Mesodermal cell (in vitro differentiated cells): ENCODE results near the gene LAMTOR1.
"Not testable (repeated sequence)": the region's sequence is repeated elsewhere in the genome, so short reads cannot be mapped to it uniquely, and the experiment has no call there.

Source experiments
- H3K27ac ChIP-seq: 2 replicates; pipeline ENCODE4 v1.7.0; 2013; ENCODE audit warnings: mild to moderate bottlenecking, low read depth, low read length, moderate library complexity; ENCODE audit not compliant: severe bottlenecking
- H3K36me3 ChIP-seq: 2 replicates; pipeline ENCODE4 v1.7.1; 2013; ENCODE audit warnings: mild to moderate bottlenecking, low read length, moderate library complexity; ENCODE audit not compliant: control insufficient read depth, insufficient read depth
- H3K4me1 ChIP-seq: one replicate; pipeline ENCODE4 v1.7.1; 2013; ENCODE audit warnings: mild to moderate bottlenecking, low read length; ENCODE audit not compliant: insufficient read depth, control insufficient read depth, poor library complexity, severe bottlenecking
- H3K4me3 ChIP-seq: 2 replicates; pipeline ENCODE4 v1.7.0; 2013; ENCODE audit warnings: low read length, control low read depth, mild to moderate bottlenecking; ENCODE audit not compliant: insufficient read depth, poor library complexity, severe bottlenecking; ENCODE audit errors: extremely low read depth
- H3K9me3 ChIP-seq: 2 replicates; pipeline ENCODE4 v1.7.1; 2013; ENCODE audit warnings: mild to moderate bottlenecking, low read length, moderate library complexity; ENCODE audit not compliant: control insufficient read depth
- WGBS, 2 experiments: methylation state at CpG; one replicate each; pipeline ENCODE4 v1.1.5; 2013; ENCODE audit warnings: missing lambda C conversion rate in 2 of 2; ENCODE audit not compliant: insufficient coverage in 2 of 2; 5-methylcytosine and 5-hydroxymethylcytosine counted together

Gene LAMTOR1

DNA sequence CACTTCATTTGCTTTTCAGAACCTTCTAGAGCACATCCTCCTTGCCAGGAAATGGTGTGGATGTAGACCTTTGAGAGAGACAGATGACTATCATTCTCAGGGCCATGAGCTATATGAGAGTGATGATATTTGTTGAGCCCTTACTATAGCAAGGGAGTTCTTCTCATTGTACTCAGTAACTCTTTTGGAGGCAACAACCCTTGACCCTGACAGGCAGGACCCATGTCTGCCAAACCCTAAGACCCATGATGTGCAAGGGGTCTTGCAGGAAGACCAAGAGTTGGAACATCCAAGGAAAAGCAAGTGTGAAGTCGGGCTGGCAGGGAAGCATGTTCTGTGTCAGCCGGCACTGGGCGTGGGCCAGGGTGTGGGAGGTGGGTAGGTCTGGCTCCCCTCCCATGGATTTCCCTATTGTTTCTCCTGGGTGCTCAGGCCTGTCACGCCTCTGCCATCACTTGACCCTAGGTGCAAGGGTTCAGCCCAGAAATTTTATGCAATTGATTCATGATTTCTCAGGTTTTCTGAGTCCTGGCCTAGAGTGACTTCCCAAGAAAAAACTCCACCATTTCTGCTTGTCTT lies 33.7 kb upstream of the LAMTOR1 start:
- 76 to 90% methylated on average over 2 to 3 of the region's 4 CpGs for WGBS, 2 experiments

GRCh38 chr11:72135891-72136683 lies 33.0 kb upstream of the LAMTOR1 start:
- no peaks in the 10 kb centered on the region for H3K9me3 ChIP-seq
- H3K27ac ChIP-seq: no peak overlapping the region
- 92 to 94% methylated on average over 12 to 14 of the region's 14 CpGs for WGBS, 2 experiments
- no peaks in the 10 kb centered on the region for H3K36me3 ChIP-seq
- no peak overlapping the region for H3K4me3 ChIP-seq
- no peaks in the 10 kb centered on the region for H3K4me1 ChIP-seq

More for the DNA sequence above, 33.7 kb upstream of the LAMTOR1 start:
- Histone ChIP-seq H3K27ac (no peak overlapping the region), H3K36me3 (no peaks in the 10 kb centered on the region), H3K4me1 (no peaks in the 10 kb centered on the region), H3K4me3 (no peak overlapping the region), H3K9me3 (no peaks in the 10 kb centered on the region)

- H3K4me1 ChIP-seq, H3K9me3 ChIP-seq, H3K4me3 ChIP-seq, H3K36me3 ChIP-seq, H3K27ac ChIP-seq: not testable (repeated sequence)
- WGBS, 2 experiments: 100% methylated on average over 2 of the region's 4 CpGs; no CpG with 5 or more reads in 1 of the 2 experiments
Observed at GRCh38 chr11:72135473-72135872, 32.4 kb upstream of the LAMTOR1 start, which contains the start of gene FOLR3. Gene FOLR3, plus strand, starts transcription at chr11:72135725. Its CDS starts 228 bp downstream, at chr11:72135953.

- no peak overlapping the region for H3K4me3 ChIP-seq
- H3K9me3 ChIP-seq: peaks cover 25% of the 10 kb centered on the region
- no peaks in the 10 kb centered on the region for H3K36me3 ChIP-seq
- no peak overlapping the region for H3K27ac ChIP-seq
- WGBS, 2 experiments: no CpG with 5 or more reads among the region's 2 CpGs
- no peaks in the 10 kb centered on the region for H3K4me1 ChIP-seq
Observed at GRCh38 chr11:72132646-72133045, 29.5 kb upstream of the LAMTOR1 start.

GRCh38 chr11:72129381-72129780 lies 26.3 kb upstream of the LAMTOR1 start:
- no peaks in the 10 kb centered on the region for H3K36me3 ChIP-seq
- 54 to 100% methylated on average over 2 of the region's 3 CpGs for WGBS, 2 experiments
- H3K9me3 ChIP-seq: peaks cover 41% of the 10 kb centered on the region
- no peaks in the 10 kb centered on the region for H3K4me1 ChIP-seq
- H3K27ac ChIP-seq: no peak overlapping the region
- H3K4me3 ChIP-seq: no peak overlapping the region

DNA sequence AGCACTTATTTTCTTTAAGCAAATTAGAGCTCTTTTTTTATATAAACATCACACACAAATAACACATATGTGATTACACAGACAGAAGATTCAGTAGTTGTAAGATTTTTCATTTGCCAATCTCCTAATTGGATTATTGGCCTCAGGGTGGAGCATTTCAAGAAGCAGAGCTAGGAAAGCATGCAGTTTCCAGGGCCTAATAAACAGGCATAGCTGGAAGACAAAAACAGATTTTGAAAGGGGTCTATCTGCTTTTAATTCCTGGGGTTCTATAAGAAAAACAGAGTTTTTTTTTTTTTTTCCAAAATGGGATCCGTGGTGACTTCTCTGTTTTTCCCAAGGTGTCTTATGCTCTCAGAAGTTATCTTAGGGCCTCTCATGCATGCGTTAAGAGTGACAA lies 24.8 kb upstream of the LAMTOR1 start:
- 0 to 40% methylated on average over 1 of the region's 2 CpGs for WGBS, 2 experiments
- no peaks in the 10 kb centered on the region for H3K4me1 ChIP-seq
- H3K27ac ChIP-seq: no peak overlapping the region
- peaks cover 47% of the 10 kb centered on the region for H3K9me3 ChIP-seq
- H3K4me3 ChIP-seq: no peak overlapping the region
- H3K36me3 ChIP-seq: no peaks in the 10 kb centered on the region

- Histone ChIP-seq H3K36me3 (no peaks in the 10 kb centered on the region), H3K9me3 (peaks cover 47% of the 10 kb centered on the region), H3K4me1 (no peaks in the 10 kb centered on the region), H3K27ac (no peak overlapping the region), H3K4me3 (no peak overlapping the region)
- WGBS, 2 experiments: no CpG with 5 or more reads among the region's 1 CpG
Observed at GRCh38 chr11:72125956-72126355, 22.9 kb upstream of the LAMTOR1 start.

GRCh38 chr11:72124046-72124445 lies 20.9 kb upstream of the LAMTOR1 start:
- Histone ChIP-seq H3K4me3 (no peak overlapping the region), H3K9me3 (peaks cover 34% of the 10 kb centered on the region), H3K36me3 (no peaks in the 10 kb centered on the region), H3K4me1 (no peaks in the 10 kb centered on the region), H3K27ac (no peak overlapping the region)
- WGBS, 2 experiments: 84 to 89% methylated on average over 6 of the region's 6 CpGs

- peaks cover 26% of the 10 kb centered on the region for H3K9me3 ChIP-seq
- WGBS, 2 experiments: 100% methylated on average over 1 of the region's 3 CpGs; no CpG with 5 or more reads in 1 of the 2 experiments
- no peaks in the 10 kb centered on the region for H3K4me1 ChIP-seq
- no peak overlapping the region for H3K27ac ChIP-seq
- no peaks in the 10 kb centered on the region for H3K36me3 ChIP-seq
- H3K4me3 ChIP-seq: no peak overlapping the region
Observed at GRCh38 chr11:72123117-72123653, 20.1 kb upstream of the LAMTOR1 start.

GRCh38 chr11:72122607-72123006 lies 19.5 kb upstream of the LAMTOR1 start:
- Histone ChIP-seq H3K9me3 (peaks cover 21% of the 10 kb centered on the region), H3K4me3 (no peak overlapping the region), H3K27ac (no peak overlapping the region), H3K4me1 (no peaks in the 10 kb centered on the region), H3K36me3 (no peaks in the 10 kb centered on the region)
- 71% methylated on average over 1 of the region's 1 CpG; no CpG with 5 or more reads in 1 of the 2 experiments for WGBS, 2 experiments

DNA sequence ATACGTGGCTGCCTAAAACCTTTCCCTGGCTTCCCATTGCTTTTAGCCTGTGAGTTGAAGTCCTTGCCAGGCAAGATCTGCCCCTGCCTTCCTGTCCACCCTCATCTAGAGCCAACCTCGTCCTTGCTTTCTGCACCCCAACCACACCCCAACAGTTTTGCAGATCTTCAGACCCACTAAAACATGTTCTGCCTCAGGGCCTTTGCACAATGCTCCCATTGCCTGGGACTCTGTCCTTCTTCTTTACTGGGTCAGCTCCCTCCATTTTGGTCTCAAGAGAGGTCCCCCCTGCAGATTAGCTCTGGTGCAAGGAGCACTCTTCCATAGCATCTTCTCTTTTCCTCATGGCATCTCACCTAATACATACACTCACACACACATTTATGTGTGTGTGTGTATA lies 17.8 kb upstream of the LAMTOR1 start:
- Histone ChIP-seq H3K9me3 (peaks cover 10% of the 10 kb centered on the region), H3K4me3 (no peak overlapping the region), H3K4me1 (no peaks in the 10 kb centered on the region), H3K36me3 (no peaks in the 10 kb centered on the region), H3K27ac (no peak overlapping the region)
- 80 to 87% methylated on average over 2 of the region's 2 CpGs for WGBS, 2 experiments
